GM12878 (cell line): Measurements from ENCODE around the gene BSPRY. TPM values are rescaled to one million over a fixed set of nuclear protein-coding genes. Genes with fewer than 3 reads are reported as not detected.

Experiments
- ATAC-seq: fragments of 200-7000 bp; cut with Tn5 transposase; 3 replicates; pipeline ENCODE4 v1.9.1; 2020; ENCODE audit warnings: mild to moderate bottlenecking, moderate library complexity
- BruUV-seq: library from RNA; stranded (reverse); fragments of 400-500 nt; replicated peaks from 2 replicates; lab custom pipeline; 2021; lab: Mats Ljungman, UMichigan
- CTCF ChIA-PET: fragments of 300-600 bp; sonication (Branson Sonifier 250); formaldehyde crosslinking; extraction: SDS; loops from one replicate; lab custom pipeline; 2021; ENCODE audit warnings: inconsistent platforms; lab: Yijun Ruan, JAX
- POLR2A ChIA-PET: fragments of 350-600 bp; formaldehyde crosslinking; extraction: SDS; loops from one replicate; lab custom pipeline; 2021; ENCODE audit warnings: inconsistent platforms; lab: Charles Lee
- RAD21 ChIA-PET: fragments of 300-600 bp; sonication (Branson Sonifier 250); formaldehyde crosslinking; loops from one replicate; lab custom pipeline; 2023; ENCODE audit warnings: antibody characterized with exemption; ENCODE audit not compliant: unreplicated experiment; lab: Charles Lee
- SMC1A ChIA-PET: fragments of 300-600 bp; sonication (Branson Sonifier 250); formaldehyde crosslinking; loops from one replicate; lab custom pipeline; 2023; ENCODE audit not compliant: unreplicated experiment, uncharacterized antibody; lab: Charles Lee
- DNase-seq: peaks from one replicate; pipeline ENCODE4 v3.0.0-alpha.2; 2011; ENCODE audit warnings: low read depth, low spot score
- FAIRE-seq: peaks from 3 replicates; lab custom pipeline; 2011; peaks lifted over from hg19 to GRCh38; lab: Jason Lieb, UNC
- H2AFZ ChIP-seq: 2 replicates; pipeline ENCODE4 v1.6.0; 2011; ENCODE audit warnings: low read depth, low read length, control low read depth; ENCODE audit not compliant: control insufficient read depth
- H3K27ac ChIP-seq: 2 replicates; pipeline ENCODE4 v1.5.1; 2011; ENCODE audit warnings: control low read depth; ENCODE audit not compliant: control insufficient read depth, insufficient read depth
- H3K27me3 ChIP-seq, 2 experiments: replicated peaks in 1 of 2; 2 replicates each; pipeline versions ENCODE4 v1.6.0 to v1.6.1; 2011; ENCODE audit warnings: low read length in 1 of 2; ENCODE audit not compliant: control insufficient read depth in 2 of 2, insufficient read depth in 2 of 2
- H3K36me3 ChIP-seq, 2 experiments: 2 replicates each; pipeline ENCODE4 v1.5.1; 2011; ENCODE audit warnings: low read length in 1 of 2; ENCODE audit not compliant: control insufficient read depth in 2 of 2, insufficient read depth in 2 of 2
- H3K4me1 ChIP-seq: 2 replicates; pipeline ENCODE4 v1.6.1; 2011; ENCODE audit warnings: mild to moderate bottlenecking, low read length, moderate library complexity, mixed read lengths; ENCODE audit not compliant: control insufficient read depth, insufficient read depth
- H3K4me2 ChIP-seq: 2 replicates; pipeline ENCODE4 v1.6.0; 2011; ENCODE audit warnings: control low read depth; ENCODE audit not compliant: control insufficient read depth, insufficient read depth
- H3K4me3 ChIP-seq: fragments of 200-600 bp; sonication (generic); 2 replicates; pipeline ENCODE4 v1.5.1; 2016
- H3K79me2 ChIP-seq: 2 replicates; pipeline ENCODE4 v1.6.0; 2011; ENCODE audit warnings: low read length; ENCODE audit not compliant: control insufficient read depth, insufficient read depth
- H3K9ac ChIP-seq: 2 replicates; pipeline ENCODE4 v1.8.0; 2011; ENCODE audit warnings: low read length, control low read depth, mixed read lengths; ENCODE audit not compliant: control insufficient read depth, insufficient read depth
- H3K9me3 ChIP-seq: replicated peaks from 3 replicates; pipeline ENCODE4 v1.5.1; 2011; ENCODE audit warnings: mild to moderate bottlenecking, low read length; ENCODE audit not compliant: control insufficient read depth, insufficient read depth
- H4K20me1 ChIP-seq: 2 replicates; pipeline ENCODE4 v1.6.0; 2011; ENCODE audit not compliant: control insufficient read depth, insufficient read depth
- ATF2 ChIP-seq: IDR thresholded peaks from 2 replicates; pipeline ENCODE4 v1.6.1; 2012; ENCODE audit warnings: low read length, inconsistent platforms
- CEBPZ ChIP-seq: fragments of 150-350 bp; IDR thresholded peaks from 2 replicates; pipeline ENCODE4 v1.6.1; 2016; ENCODE audit warnings: low read depth, low read length
- DPF2 ChIP-seq: fragments of 450-650 bp; IDR thresholded peaks from 2 replicates; pipeline ENCODE4 v1.6.1; 2017; ENCODE audit warnings: mild to moderate bottlenecking
- EED ChIP-seq: sonication (generic); IDR thresholded peaks from 2 replicates; pipeline ENCODE4 v1.6.1; 2016; ENCODE audit warnings: antibody characterized with exemption, low read depth
- HDAC2 ChIP-seq: fragments of 200-600 bp; sonication (generic); IDR thresholded peaks from 2 replicates; pipeline ENCODE4 v1.6.1; 2017
- NR2C1 ChIP-seq: fragments of 450-650 bp; IDR thresholded peaks from 2 replicates; pipeline ENCODE4 v1.6.1; 2017; ENCODE audit warnings: antibody characterized with exemption, mild to moderate bottlenecking, moderate library complexity
- REST ChIP-seq: IDR thresholded peaks from 2 replicates; pipeline ENCODE4 v1.6.1; 2012; ENCODE audit warnings: mild to moderate bottlenecking, low read depth, low read length
- RUNX3 ChIP-seq: IDR thresholded peaks from 2 replicates; pipeline ENCODE4 v1.6.1; 2012; ENCODE audit warnings: low read length, inconsistent platforms
- SMAD5 ChIP-seq: IDR thresholded peaks from 2 replicates; pipeline ENCODE4 v1.6.1; 2016; ENCODE audit warnings: antibody characterized with exemption, low read depth
- SREBF1 ChIP-seq: IDR thresholded peaks from 2 replicates; pipeline ENCODE4 v1.6.1; 2012; ENCODE audit warnings: mild to moderate bottlenecking, low read length
- SREBF2 ChIP-seq: IDR thresholded peaks from 2 replicates; pipeline ENCODE4 v1.6.1; 2012; ENCODE audit warnings: mild to moderate bottlenecking, low read length
- ZBTB33 ChIP-seq: fragments of 450-650 bp; IDR thresholded peaks from 2 replicates; pipeline ENCODE4 v1.6.1; 2017; ENCODE audit warnings: mild to moderate bottlenecking
- ZNF207 ChIP-seq: fragments of 450-650 bp; IDR thresholded peaks from 2 replicates; pipeline ENCODE4 v1.6.1; 2014; ENCODE audit warnings: antibody characterized with exemption, mild to moderate bottlenecking, borderline replicate concordance
- WGBS: methylation state at CpG from one replicate; pipeline ENCODE4 v1.1.6; 2016; ENCODE audit warnings: low lambda C conversion rate; ENCODE audit not compliant: insufficient replicate concordance, insufficient coverage; ENCODE audit errors: missing lambda C conversion rate; 5-methylcytosine and 5-hydroxymethylcytosine counted together
- in situ Hi-C: fragments of 300-500 bp; cut with MboI; formaldehyde crosslinking; loops from 9 replicates; pipeline ENCODE4 v1.14.3; 2018; ENCODE audit warnings: mixed read lengths
- intact Hi-C: fragments of 100-400 bp; cut with micrococcal nuclease; formaldehyde crosslinking; loops from one replicate; pipeline ENCODE4 v1.14.2; 2022; ENCODE audit not compliant: unreplicated experiment
- polyA plus RNA-seq, 11 experiments: library from polyadenylated mRNA; depleted of rRNA in 4 of 11; unstranded in 6 of 11; stranded (reverse) in 5 of 11; fragments of >200 nt; fragmentation: Nextera tagmentation in 4 of 11; fragmentation: Illumina TruSeq in 1 of 11; extraction: Ambion mirVana in 4 of 11; extraction: Trizol in 1 of 11; gene quantifications; 1 replicate in 1 of 11; 2 replicates in 10 of 11; pipeline versions ENCODE4 v1.2.1 to v1.2.3, GENCODE V29; 2011 to 2016; ENCODE audit warnings: inconsistent platforms in 2 of 11, missing spikeins in 2 of 11, low read depth in 1 of 11
- total RNA-seq, 4 experiments: library from RNA; depleted of rRNA in 3 of 4; stranded (reverse); fragments of >200 nt in 3 of 4; fragmentation: Illumina TruSeq in 1 of 4; extraction: Trizol in 1 of 4; gene quantifications; 2 replicates each; pipeline versions ENCODE4 v1.2.1 to v1.2.3, GENCODE V29; 2013 to 2021

The BSPRY gene
- total and polyA plus RNA-seq, 10 of the 15 experiments (the other 5 are each of a cell fraction or from before 2014, with no cell fraction given) = 0.45 to 6.3 (median 4.1) TPM

GRCh38 chr9:113410207-113410864, 61.0 kb downstream of the BSPRY start, which contains the start of the genes C9orf43 and POLE3:
C9orf43 (plus strand) TSS chr9:113410747; CDS start chr9:113413494, 2,747 bp downstream.
POLE3 (minus strand) TSS chr9:113410675; CDS start chr9:113410293, 382 bp downstream.
- Histone ChIP-seq H3K4me1 (peaks cover 16% of the 10 kb centered on the region; the same call in 1 of the 2 replicates), H3K4me2 (peak within 1 kb of the TSS; percentile 81), H3K4me3 (peak within 1 kb of the TSS; percentile 92), H3K27ac (peak within 1 kb of the TSS; percentile 98), H2AFZ (peak within 1 kb of the TSS; percentile 97), H3K36me3 (peaks cover 0 to 10% of the 10 kb centered on the region in 2 experiments; a peak in 1 of 4 replicates), H3K79me2 (peaks cover 19% of the 10 kb centered on the region), H3K27me3 (no peaks in the 10 kb centered on the region), H4K20me1 (no peaks in the 10 kb centered on the region), H3K9ac (peak within 1 kb of the TSS; percentile 93), H3K9me3 (no peaks in the 10 kb centered on the region)
- intact Hi-C loops = no loop called here
- POLR2A ChIA-PET = interaction anchor here (0.7 to 2.6 kb wide), 12 partner anchors 9 to 192 kb away, joined by 3 to 18 read pairs (median 4); partner anchors contain the start of genes ALAD, CDC26 and PRPF4
- no TSS peak for BruUV-seq
- DNase-seq (peak; percentile 80), FAIRE-seq (peak; percentile 95), ATAC-seq (peak; percentile 96)
- in situ Hi-C loops = no loop called here
- SMC1A ChIA-PET = interaction anchor here (0.7 to 1.8 kb wide), 11 partner anchors 12 to 248 kb away, joined by 3 to 11 read pairs (median 4); partner anchors contain the start of genes CDC26, PRPF4 and WDR31
- RAD21 ChIA-PET = interaction anchor here (0.6 to 2.5 kb wide), 21 partner anchors 10 to 247 kb away, joined by 3 to 16 read pairs (median 5); partner anchors contain the start of genes ALAD, CDC26, FKBP15 and PRPF4
- CTCF ChIA-PET = interaction anchor here (0.7 to 5.3 kb wide), 19 partner anchors 10 to 255 kb away, joined by 3 to 72 read pairs (median 3); partner anchors contain the start of genes ALAD, CDC26 and PRPF4
- under 1% methylated on average over 55 of the region's 61 CpGs for WGBS
- TF ChIP-seq NR2C1 (peak; percentile 82), HDAC2 (no peak), REST (no peak), ZBTB33 (no peak), ATF2 (no peak; the same call in 1 of the 2 replicates), SREBF1 (no peak), SREBF2 (no peak), CEBPZ (no peak), SMAD5 (peak; percentile 51), DPF2 (peak; percentile 43; the same call in 1 of the 2 replicates), ZNF207 (peak; percentile 89; the same call in 1 of the 2 replicates), RUNX3 (peak; percentile 76; the same call in 1 of the 2 replicates), EED (no peak)
